ENCODE data around the gene TJP1.

The TJP1 gene

DNA sequence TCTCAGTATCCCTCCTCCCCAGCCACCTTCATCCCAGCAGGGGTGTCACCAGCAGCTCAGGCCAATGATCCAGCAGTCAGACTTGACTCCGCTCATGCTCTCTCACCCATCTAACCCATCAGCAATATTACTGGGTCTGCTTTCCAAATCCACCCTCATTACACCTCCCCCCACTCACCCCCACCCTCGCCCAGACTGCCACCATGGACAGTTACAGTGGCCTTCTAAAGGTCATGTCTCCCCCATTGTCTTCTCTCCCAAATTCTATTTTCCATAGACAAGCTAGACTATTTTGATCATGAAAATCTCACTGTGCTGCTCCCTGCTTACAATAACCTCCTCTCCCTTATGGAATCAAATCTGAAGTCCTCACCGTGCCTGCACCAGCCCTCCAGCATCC is 156.0 kb downstream of the TJP1 start:
- Histone ChIP-seq H3K9me3 (ENCODE audit: control insufficient read depth, insufficient read depth, low read depth, low read length) (no peaks in the 10 kb centered on the region), H3K36me3 (ENCODE audit: control insufficient read depth in 2 of 2, insufficient read depth in 1 of 2, low read length in 2 of 2) (no peaks in the 10 kb centered on the region), H3K27ac (ENCODE audit: extremely low read depth, low read depth, low read length) (no peak overlapping the region), H3K4me3 (ENCODE audit: low read depth, low read length) (no peak overlapping the region), H3K4me1 (ENCODE audit: control insufficient read depth, insufficient read depth, low read length) (no peaks in the 10 kb centered on the region)
- ChIA-PET CTCF (interaction anchor here (0.6 to 1.5 kb wide), 4 partner anchors 189 to 549 kb away, joined by 4 to 5 read pairs (median 4); no protein-coding TSS in a partner anchor), POLR2A (interaction anchor here (0.6 kb wide), 1 partner anchor 375 kb away, joined by 3 read pairs; no protein-coding TSS in a partner anchor)
- TF ChIP-seq ZNF391 (tag by site-specific recombination; IDR thresholded peaks at IDR 0.05; ENCODE audit: borderline replicate concordance, low read depth) (no peak), ZBTB1 (tag by site-specific recombination; IDR thresholded peaks at IDR 0.05) (no peak), ZNF221 (tag by site-specific recombination; IDR thresholded peaks at IDR 0.05; ENCODE audit: borderline replicate concordance) (no peak)
- TF ChIP-seq, protein P1, sequence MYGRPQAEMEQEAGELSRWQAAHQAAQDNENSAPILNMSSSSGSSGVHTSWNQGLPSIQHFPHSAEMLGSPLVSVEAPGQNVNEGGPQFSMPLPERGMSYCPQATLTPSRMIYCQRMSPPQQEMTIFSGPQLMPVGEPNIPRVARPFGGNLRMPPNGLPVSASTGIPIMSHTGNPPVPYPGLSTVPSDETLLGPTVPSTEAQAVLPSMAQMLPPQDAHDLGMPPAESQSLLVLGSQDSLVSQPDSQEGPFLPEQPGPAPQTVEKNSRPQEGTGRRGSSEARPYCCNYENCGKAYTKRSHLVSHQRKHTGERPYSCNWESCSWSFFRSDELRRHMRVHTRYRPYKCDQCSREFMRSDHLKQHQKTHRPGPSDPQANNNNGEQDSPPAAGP (tag by site-specific recombination; IDR thresholded peaks at IDR 0.05): no peak
- TF ChIP-seq, protein P2, sequence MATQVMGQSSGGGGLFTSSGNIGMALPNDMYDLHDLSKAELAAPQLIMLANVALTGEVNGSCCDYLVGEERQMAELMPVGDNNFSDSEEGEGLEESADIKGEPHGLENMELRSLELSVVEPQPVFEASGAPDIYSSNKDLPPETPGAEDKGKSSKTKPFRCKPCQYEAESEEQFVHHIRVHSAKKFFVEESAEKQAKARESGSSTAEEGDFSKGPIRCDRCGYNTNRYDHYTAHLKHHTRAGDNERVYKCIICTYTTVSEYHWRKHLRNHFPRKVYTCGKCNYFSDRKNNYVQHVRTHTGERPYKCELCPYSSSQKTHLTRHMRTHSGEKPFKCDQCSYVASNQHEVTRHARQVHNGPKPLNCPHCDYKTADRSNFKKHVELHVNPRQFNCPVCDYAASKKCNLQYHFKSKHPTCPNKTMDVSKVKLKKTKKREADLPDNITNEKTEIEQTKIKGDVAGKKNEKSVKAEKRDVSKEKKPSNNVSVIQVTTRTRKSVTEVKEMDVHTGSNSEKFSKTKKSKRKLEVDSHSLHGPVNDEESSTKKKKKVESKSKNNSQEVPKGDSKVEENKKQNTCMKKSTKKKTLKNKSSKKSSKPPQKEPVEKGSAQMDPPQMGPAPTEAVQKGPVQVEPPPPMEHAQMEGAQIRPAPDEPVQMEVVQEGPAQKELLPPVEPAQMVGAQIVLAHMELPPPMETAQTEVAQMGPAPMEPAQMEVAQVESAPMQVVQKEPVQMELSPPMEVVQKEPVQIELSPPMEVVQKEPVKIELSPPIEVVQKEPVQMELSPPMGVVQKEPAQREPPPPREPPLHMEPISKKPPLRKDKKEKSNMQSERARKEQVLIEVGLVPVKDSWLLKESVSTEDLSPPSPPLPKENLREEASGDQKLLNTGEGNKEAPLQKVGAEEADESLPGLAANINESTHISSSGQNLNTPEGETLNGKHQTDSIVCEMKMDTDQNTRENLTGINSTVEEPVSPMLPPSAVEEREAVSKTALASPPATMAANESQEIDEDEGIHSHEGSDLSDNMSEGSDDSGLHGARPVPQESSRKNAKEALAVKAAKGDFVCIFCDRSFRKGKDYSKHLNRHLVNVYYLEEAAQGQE (tag by site-specific recombination; IDR thresholded peaks at IDR 0.05): peak; percentile 73

DNA sequence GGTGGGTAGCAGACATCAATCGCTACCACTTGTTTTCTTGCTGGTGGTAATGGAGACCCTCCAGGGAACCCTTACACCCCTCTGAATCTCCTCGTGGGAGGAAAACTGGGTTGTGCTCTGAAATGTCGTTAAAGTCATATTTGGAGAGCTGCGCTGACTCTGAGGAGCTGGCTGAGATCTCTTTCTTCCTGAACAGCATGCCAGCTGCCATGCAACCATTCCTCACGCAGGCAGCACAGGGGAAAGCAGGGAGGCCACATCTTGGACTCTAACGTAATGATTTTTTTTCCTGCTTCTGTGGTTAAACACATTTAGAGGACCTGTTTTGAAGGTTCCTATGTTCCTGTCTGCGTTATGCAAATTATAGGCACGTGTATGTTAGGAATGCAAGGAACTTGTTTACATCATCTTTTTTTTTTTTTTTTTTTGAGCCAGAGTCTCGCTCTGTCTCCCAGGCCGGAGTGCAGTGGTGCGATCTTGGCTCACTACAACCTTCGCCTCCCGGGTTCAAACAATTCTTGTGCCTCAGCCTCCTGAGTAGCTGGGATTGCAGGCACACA is 156.7 kb downstream of the TJP1 start:
- no peaks in the 10 kb centered on the region for H3K9me3 ChIP-seq (ENCODE audit: control insufficient read depth, insufficient read depth, low read depth, low read length)
- H3K36me3 ChIP-seq (ENCODE audit: control insufficient read depth in 2 of 2, insufficient read depth in 1 of 2, low read length in 2 of 2): no peaks in the 10 kb centered on the region
- TF ChIP-seq, protein P3, sequence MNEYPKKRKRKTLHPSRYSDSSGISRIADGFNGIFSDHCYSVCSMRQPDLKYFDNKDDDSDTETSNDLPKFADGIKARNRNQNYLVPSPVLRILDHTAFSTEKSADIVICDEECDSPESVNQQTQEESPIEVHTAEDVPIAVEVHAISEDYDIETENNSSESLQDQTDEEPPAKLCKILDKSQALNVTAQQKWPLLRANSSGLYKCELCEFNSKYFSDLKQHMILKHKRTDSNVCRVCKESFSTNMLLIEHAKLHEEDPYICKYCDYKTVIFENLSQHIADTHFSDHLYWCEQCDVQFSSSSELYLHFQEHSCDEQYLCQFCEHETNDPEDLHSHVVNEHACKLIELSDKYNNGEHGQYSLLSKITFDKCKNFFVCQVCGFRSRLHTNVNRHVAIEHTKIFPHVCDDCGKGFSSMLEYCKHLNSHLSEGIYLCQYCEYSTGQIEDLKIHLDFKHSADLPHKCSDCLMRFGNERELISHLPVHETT (tag by site-specific recombination; IDR thresholded peaks at IDR 0.05): no peak
- TF ChIP-seq, protein P4, sequence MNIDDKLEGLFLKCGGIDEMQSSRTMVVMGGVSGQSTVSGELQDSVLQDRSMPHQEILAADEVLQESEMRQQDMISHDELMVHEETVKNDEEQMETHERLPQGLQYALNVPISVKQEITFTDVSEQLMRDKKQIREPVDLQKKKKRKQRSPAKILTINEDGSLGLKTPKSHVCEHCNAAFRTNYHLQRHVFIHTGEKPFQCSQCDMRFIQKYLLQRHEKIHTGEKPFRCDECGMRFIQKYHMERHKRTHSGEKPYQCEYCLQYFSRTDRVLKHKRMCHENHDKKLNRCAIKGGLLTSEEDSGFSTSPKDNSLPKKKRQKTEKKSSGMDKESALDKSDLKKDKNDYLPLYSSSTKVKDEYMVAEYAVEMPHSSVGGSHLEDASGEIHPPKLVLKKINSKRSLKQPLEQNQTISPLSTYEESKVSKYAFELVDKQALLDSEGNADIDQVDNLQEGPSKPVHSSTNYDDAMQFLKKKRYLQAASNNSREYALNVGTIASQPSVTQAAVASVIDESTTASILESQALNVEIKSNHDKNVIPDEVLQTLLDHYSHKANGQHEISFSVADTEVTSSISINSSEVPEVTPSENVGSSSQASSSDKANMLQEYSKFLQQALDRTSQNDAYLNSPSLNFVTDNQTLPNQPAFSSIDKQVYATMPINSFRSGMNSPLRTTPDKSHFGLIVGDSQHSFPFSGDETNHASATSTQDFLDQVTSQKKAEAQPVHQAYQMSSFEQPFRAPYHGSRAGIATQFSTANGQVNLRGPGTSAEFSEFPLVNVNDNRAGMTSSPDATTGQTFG (tag by site-specific recombination; IDR thresholded peaks at IDR 0.05; ENCODE audit: borderline replicate concordance): no peak
- TF ChIP-seq HOXC10 (CRISPR knock-in tag; IDR thresholded peaks at IDR 0.05): no peak
- no peak for TF ChIP-seq MEIS1 (CRISPR knock-in tag; IDR thresholded peaks at IDR 0.05; ENCODE audit: borderline replicate concordance)
- no peak for TF ChIP-seq EGR2 (tag by site-specific recombination; IDR thresholded peaks at IDR 0.05; ENCODE audit: low read depth)
- TF ChIP-seq, protein P5, sequence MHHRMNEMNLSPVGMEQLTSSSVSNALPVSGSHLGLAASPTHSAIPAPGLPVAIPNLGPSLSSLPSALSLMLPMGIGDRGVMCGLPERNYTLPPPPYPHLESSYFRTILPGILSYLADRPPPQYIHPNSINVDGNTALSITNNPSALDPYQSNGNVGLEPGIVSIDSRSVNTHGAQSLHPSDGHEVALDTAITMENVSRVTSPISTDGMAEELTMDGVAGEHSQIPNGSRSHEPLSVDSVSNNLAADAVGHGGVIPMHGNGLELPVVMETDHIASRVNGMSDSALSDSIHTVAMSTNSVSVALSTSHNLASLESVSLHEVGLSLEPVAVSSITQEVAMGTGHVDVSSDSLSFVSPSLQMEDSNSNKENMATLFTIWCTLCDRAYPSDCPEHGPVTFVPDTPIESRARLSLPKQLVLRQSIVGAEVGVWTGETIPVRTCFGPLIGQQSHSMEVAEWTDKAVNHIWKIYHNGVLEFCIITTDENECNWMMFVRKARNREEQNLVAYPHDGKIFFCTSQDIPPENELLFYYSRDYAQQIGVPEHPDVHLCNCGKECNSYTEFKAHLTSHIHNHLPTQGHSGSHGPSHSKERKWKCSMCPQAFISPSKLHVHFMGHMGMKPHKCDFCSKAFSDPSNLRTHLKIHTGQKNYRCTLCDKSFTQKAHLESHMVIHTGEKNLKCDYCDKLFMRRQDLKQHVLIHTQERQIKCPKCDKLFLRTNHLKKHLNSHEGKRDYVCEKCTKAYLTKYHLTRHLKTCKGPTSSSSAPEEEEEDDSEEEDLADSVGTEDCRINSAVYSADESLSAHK (tag by site-specific recombination; IDR thresholded peaks at IDR 0.05): no peak
- TF ChIP-seq, protein P6, sequence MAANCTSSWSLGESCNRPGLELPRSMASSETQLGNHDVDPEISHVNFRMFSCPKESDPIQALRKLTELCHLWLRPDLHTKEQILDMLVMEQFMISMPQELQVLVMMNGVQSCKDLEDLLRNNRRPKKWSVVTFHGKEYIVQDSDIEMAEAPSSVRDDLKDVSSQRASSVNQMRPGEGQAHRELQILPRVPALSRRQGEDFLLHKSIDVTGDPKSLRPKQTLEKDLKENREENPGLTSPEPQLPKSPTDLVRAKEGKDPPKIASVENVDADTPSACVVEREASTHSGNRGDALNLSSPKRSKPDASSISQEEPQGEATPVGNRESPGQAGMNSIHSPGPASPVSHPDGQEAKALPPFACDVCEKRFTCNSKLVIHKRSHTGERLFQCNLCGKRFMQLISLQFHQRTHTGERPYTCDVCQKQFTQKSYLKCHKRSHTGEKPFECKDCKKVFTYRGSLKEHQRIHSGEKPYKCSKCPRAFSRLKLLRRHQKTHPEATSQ (tag by site-specific recombination; IDR thresholded peaks at IDR 0.05): no peak
- TF ChIP-seq, protein P7, sequence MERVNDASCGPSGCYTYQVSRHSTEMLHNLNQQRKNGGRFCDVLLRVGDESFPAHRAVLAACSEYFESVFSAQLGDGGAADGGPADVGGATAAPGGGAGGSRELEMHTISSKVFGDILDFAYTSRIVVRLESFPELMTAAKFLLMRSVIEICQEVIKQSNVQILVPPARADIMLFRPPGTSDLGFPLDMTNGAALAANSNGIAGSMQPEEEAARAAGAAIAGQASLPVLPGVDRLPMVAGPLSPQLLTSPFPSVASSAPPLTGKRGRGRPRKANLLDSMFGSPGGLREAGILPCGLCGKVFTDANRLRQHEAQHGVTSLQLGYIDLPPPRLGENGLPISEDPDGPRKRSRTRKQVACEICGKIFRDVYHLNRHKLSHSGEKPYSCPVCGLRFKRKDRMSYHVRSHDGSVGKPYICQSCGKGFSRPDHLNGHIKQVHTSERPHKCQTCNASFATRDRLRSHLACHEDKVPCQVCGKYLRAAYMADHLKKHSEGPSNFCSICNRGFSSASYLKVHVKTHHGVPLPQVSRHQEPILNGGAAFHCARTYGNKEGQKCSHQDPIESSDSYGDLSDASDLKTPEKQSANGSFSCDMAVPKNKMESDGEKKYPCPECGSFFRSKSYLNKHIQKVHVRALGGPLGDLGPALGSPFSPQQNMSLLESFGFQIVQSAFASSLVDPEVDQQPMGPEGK (tag by site-specific recombination; IDR thresholded peaks at IDR 0.05): no peak
- no peak for TF ChIP-seq ZNF701 (tag by site-specific recombination; IDR thresholded peaks at IDR 0.05)
- TF ChIP-seq GLIS2 (tag by site-specific recombination; IDR thresholded peaks at IDR 0.05): no peak
- no peak for TF ChIP-seq ZFP37 (tag by site-specific recombination; IDR thresholded peaks at IDR 0.05)
- no peak for TF ChIP-seq ZNF302 (tag by site-specific recombination; IDR thresholded peaks at IDR 0.05; ENCODE audit: low read depth)
- no peak for TF ChIP-seq ZNF138 (tag by site-specific recombination; IDR thresholded peaks at IDR 0.05; ENCODE audit: borderline replicate concordance)
- H3K27ac ChIP-seq (ENCODE audit: extremely low read depth, low read depth, low read length): no peak overlapping the region
- ChIA-PET CTCF (interaction anchor here (1.5 kb wide), 1 partner anchor 260 kb away, joined by 4 read pairs; no protein-coding TSS in a partner anchor), POLR2A (interaction anchor here (0.6 kb wide), 1 partner anchor 376 kb away, joined by 3 read pairs; no protein-coding TSS in a partner anchor)
- H3K4me1 ChIP-seq (ENCODE audit: control insufficient read depth, insufficient read depth, low read length): no peaks in the 10 kb centered on the region
- H3K4me3 ChIP-seq (ENCODE audit: low read depth, low read length): no peak overlapping the region
